GM19351 (cell line): Measurements from ENCODE around the gene ARHGEF16.

Experiments used
- ATAC-seq: cut with Tn5 transposase; IDR thresholded peaks from one replicate; pipeline ENCODE4 v1.9.1; 2021; ENCODE audit warnings: mild to moderate bottlenecking, moderate library complexity; ENCODE audit not compliant: unreplicated experiment

Gene ARHGEF16

GRCh38 chr1:3466366-3467075 lies 12.1 kb downstream of the ARHGEF16 start:
- no peak for ATAC-seq

GRCh38 chr1:3467096-3468036 lies 12.9 kb downstream of the ARHGEF16 start:
- ATAC-seq = no peak

- no peak for ATAC-seq
These were observed 14.0 kb downstream of the ARHGEF16 start for GRCh38 chr1:3468236-3469103.

- ATAC-seq = no peak
These were observed 14.8 kb downstream of the ARHGEF16 start for GRCh38 chr1:3469104-3469848.

GRCh38 chr1:3469849-3470649 lies 15.6 kb downstream of the ARHGEF16 start:
- no peak for ATAC-seq

GRCh38 chr1:3470650-3471355 lies 16.3 kb downstream of the ARHGEF16 start:
- ATAC-seq = no peak

GRCh38 chr1:3471356-3472087 lies 17.1 kb downstream of the ARHGEF16 start:
- no peak for ATAC-seq

GRCh38 chr1:3472088-3472850 lies 17.8 kb downstream of the ARHGEF16 start:
- ATAC-seq = no peak

GRCh38 chr1:3472906-3473305 lies 18.4 kb downstream of the ARHGEF16 start:
- no peak for ATAC-seq

GRCh38 chr1:3473381-3473844 lies 18.9 kb downstream of the ARHGEF16 start:
- ATAC-seq = no peak

- ATAC-seq = no peak
These were observed 19.6 kb downstream of the ARHGEF16 start for GRCh38 chr1:3474016-3474415.

- no peak for ATAC-seq
These were observed 20.0 kb downstream of the ARHGEF16 start for GRCh38 chr1:3474421-3474820.

GRCh38 chr1:3475839-3476573 lies 21.5 kb downstream of the ARHGEF16 start:
- ATAC-seq = no peak

GRCh38 chr1:3476666-3477065 lies 22.2 kb downstream of the ARHGEF16 start:
- ATAC-seq = no peak

GRCh38 chr1:3477241-3477995 lies 23.0 kb downstream of the ARHGEF16 start:
- no peak for ATAC-seq

- ATAC-seq = no peak
These were observed 23.7 kb downstream of the ARHGEF16 start for GRCh38 chr1:3478187-3478586.
